GM13976 (cell line): ENCODE results near the gene GNG7.

Source experiments
- DNase-seq: peaks from one replicate; pipeline ENCODE4 v3.0.0; 2012; ENCODE audit warnings: low spot score
- CTCF ChIP-seq: IDR thresholded peaks from 2 replicates; pipeline ENCODE4 v1.5.1; 2012; ENCODE audit warnings: borderline replicate concordance, mild to moderate bottlenecking; ENCODE audit not compliant: insufficient read depth; ENCODE audit errors: extremely low read depth, missing control alignments, control extremely low read depth
- in situ Hi-C: fragments of 300-500 bp; cut with MboI; formaldehyde crosslinking; loops from one replicate; pipeline ENCODE4 v1.12.0; 2022; ENCODE audit warnings: low sequenced_read_pairs, mixed read lengths, inconsistent platforms; ENCODE audit not compliant: unreplicated experiment

Gene GNG7

GRCh38 chr19:2699413-2700140 lies 2.9 kb downstream of the GNG7 start:
- no peak for DNase-seq
- TF ChIP-seq CTCF: no peak
- in situ Hi-C loops: no loop called here

- in situ Hi-C loops: no loop called here
- DNase-seq: no peak
- no peak for TF ChIP-seq CTCF
Measured at GRCh38 chr19:2694196-2694595, 8.3 kb downstream of the GNG7 start.

GRCh38 chr19:2693492-2694160 lies 8.9 kb downstream of the GNG7 start:
- DNase-seq: no peak
- TF ChIP-seq CTCF: no peak
- in situ Hi-C loops: no loop called here

- in situ Hi-C loops: no loop called here
- TF ChIP-seq CTCF: no peak
- DNase-seq: no peak
Measured at GRCh38 chr19:2691951-2692350, 10.5 kb downstream of the GNG7 start.

GRCh38 chr19:2690856-2691255 lies 11.6 kb downstream of the GNG7 start:
- in situ Hi-C loops: no loop called here
- no peak for DNase-seq
- no peak for TF ChIP-seq CTCF

- no peak for TF ChIP-seq CTCF
- in situ Hi-C loops: no loop called here
Measured at GRCh38 chr19:2686360-2686759, 16.1 kb downstream of the GNG7 start.

GRCh38 chr19:2685204-2685704 lies 17.2 kb downstream of the GNG7 start:
- DNase-seq: no peak
- TF ChIP-seq CTCF: no peak
- in situ Hi-C loops: no loop called here

More at GRCh38 chr19:2686360-2686759, 16.1 kb downstream of the GNG7 start:
- no peak for DNase-seq
